ENCODE results near the gene AP4E1.

- TF ChIP-seq CTCF (IDR thresholded peaks at IDR 0.05; ENCODE audit: extremely low read depth in 1 of 2, insufficient read depth in 1 of 2, low read depth in 1 of 2, low read length in 2 of 2) = no peak
- TF ChIP-seq POLR2A (IDR thresholded peaks at IDR 0.05; ENCODE audit: low read depth, low read length) = no peak
- no peak for TF ChIP-seq EZH2 (IDR thresholded peaks at IDR 0.05; ENCODE audit: borderline replicate concordance, low read depth, low read length, severe bottlenecking)
- no peak for TF ChIP-seq MAX (IDR thresholded peaks at IDR 0.05; ENCODE audit: insufficient read depth, insufficient read length)
- TF ChIP-seq POLR2AphosphoS5 (IDR thresholded peaks at IDR 0.05; ENCODE audit: insufficient read depth, low read depth, low read length) = no peak
- TF ChIP-seq JUN (IDR thresholded peaks at IDR 0.05; ENCODE audit: borderline replicate concordance, insufficient read depth, insufficient read length, low read depth) = no peak
These were observed 37.2 kb downstream of the AP4E1 start for GRCh38 chr15:50945725-50946124.

Measured in endothelial cell of umbilical vein (primary cell).